GM19043 (cell line): Measurements from ENCODE around the gene DEFB116.
"Not testable (repeated sequence)": the region's sequence is repeated elsewhere in the genome, so short reads cannot be mapped to it uniquely, and the experiment has no call there.

Source experiments
- ATAC-seq: cut with Tn5 transposase; IDR thresholded peaks from one replicate; pipeline ENCODE4 v1.9.1; 2021; ENCODE audit warnings: low read depth; ENCODE audit not compliant: unreplicated experiment

DEFB116 gene, protein sequence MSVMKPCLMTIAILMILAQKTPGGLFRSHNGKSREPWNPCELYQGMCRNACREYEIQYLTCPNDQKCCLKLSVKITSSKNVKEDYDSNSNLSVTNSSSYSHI

DNA sequence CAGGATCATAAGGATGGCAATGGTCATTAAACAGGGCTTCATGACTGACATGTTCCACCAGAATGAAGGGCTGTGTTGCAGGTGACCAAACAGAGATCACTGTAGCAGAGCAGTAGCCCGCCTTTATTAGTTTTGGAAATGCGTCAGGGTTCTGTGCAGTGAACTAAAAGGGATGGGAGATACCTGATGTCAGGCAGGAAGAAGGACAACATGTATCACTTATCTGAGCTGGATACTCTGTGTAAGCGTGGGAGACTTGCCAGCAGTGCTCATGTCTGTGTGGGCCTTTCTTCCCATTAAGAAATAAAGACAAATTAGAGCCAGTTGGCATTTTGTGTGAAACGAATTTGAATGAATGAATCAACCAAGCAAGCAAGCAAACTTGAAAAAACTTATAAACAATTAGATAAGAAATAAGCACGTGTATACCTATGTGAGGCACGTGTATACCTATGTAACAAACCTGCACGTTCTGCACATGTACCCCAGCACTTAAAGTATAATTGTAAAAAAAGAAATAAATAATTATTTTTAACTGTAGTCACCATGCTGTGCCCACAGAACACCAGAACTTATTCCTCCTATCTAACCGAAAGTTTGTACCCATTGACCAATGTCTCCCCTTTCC, at the start of gene DEFB116:
Gene DEFB116 (minus strand): TSS at position 51 of the 628 bp plus-strand sequence. CDS start 0 bp downstream, at position 51.
- no peak for ATAC-seq

DNA sequence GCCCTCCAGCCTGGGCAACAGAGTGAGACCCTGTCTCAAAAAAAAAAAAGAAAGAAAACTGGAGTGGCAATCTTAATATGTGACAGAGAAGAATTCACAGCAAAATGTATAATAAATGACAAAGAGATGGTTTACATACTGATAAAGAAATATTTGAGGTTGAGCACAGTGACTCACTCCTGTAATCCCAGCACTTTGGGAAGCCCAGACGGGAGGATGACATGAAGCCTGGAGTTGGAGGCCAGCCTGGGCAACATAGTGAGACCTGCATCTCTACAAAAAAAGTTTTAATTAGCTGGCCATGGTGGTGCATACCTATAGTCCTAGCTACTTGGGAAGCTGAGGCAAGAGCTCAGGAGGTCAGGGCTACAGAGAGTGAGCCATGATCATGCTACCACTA, 47.6 kb upstream of the DEFB116 start:
- ATAC-seq: no peak

DNA sequence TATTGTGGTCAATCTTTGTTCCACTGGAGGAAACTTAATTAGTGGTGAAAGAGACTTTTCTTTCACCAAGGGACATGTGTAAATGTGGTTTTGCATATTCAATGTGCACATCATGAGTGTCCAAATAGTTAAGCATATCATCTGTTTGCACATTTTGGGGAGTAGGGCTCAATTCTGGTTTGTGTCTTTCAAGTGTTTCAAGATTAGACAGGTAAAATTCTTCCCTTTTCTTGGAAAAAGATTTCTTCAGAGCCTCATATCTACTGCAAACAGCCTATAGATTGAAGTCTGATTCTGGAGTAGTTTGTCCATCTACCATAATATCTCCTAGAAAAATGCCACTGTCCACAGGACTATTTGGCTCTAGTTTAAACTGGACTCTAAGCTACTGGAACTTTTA, 33.1 kb upstream of the DEFB116 start:
- no peak for ATAC-seq

DNA sequence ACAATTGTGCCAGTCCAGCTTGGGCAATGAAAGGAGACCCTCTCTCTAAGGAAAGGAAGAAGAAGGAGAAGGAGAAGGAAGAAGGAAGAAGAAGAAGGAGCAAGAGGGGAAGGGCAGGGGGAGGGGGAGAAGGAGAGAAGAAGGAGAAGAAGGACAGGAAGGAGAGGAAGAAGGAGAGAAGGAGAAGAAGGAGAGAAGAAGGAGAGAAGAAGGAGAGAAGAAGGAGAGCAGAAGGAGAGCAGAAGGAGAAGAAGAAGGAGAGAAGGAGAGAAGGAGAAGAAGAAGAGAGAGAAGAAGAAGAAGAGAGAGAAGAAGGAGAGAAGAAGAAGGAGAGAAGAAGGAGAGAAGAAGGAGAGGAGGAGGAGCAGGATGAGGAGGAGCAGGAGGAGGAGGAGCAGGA, 22.5 kb upstream of the DEFB116 start:
- ATAC-seq: no peak

DNA sequence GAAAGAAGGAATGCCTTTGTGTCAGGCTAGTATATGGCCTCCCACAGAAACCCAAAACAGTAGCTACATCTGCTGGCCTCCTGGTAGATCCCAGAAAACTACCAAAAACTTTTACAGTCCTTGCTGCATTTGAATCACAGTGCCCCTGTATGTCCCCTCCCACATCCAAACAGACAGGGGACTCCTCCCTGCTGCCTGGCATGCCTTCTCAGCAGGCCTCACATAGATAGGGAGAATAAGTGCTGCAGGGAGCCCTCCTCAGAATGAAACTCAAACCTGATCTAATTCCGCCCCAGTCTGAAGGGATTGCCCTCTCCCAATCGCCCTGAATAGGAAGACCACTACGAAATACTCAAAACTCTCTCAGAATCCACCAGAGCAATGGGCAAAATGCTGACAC, 14.1 kb upstream of the DEFB116 start:
- ATAC-seq: no peak

DNA sequence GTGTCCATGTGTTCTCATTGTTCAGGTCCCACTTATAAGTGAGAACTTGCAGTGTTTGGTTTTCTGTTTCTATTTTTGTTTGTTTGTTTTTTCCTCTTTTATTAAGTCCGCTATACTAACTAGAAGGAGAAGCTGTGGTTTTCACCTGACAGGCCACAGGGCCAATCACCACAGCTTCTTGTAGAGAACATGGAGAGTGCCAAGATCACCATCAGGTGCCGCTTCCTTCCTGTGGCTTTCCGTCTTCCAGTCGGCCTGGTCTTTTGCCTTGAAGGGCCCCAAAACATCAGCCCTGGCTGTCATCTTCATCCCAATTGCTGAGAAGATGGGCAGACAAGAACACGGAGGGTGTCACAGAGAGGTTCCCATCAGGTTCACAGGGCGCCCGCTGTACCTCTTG, 23.4 kb downstream of the DEFB116 start:
- not testable (repeated sequence) for ATAC-seq

DNA sequence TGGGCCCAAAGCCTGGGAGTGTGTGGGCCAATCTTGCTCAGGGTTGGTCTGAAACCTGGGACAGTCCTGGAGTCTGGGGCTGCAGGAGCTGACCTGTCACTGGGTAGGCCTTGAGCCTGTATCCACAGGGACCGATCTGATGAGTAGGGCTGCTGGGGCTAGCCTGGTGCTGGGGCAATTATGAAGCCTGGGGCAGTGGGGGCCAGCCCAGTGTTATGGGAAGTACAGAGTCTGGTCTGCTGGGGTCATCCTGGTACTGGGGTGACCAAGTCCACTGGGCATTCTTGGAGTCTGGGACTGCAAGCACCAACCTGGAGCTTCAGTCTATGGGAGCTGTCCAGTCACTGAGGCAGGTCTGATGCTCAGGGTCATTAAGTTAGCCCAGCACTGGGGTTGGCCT, 30.2 kb downstream of the DEFB116 start:
- no peak for ATAC-seq

DNA sequence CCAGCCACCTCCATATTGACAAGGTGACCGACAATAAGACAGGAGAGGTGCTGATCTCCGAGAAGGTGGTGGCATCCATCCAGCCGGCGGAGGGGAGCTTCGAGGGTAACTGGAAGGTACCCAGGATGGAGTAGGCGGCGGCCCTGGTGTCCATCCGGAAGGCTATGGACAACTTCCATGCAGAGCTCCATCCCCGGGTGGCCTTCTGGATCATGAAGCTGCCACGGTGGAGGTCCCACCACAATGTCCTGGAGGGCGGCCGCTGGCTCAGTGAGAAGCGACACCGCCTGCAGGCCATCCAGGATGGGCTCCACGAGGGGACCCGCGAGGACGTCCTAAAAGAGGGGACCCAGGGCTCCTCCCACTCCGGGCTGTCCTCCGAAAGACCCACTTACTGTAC, 33.9 kb downstream of the DEFB116 start:
- no peak for ATAC-seq

DNA sequence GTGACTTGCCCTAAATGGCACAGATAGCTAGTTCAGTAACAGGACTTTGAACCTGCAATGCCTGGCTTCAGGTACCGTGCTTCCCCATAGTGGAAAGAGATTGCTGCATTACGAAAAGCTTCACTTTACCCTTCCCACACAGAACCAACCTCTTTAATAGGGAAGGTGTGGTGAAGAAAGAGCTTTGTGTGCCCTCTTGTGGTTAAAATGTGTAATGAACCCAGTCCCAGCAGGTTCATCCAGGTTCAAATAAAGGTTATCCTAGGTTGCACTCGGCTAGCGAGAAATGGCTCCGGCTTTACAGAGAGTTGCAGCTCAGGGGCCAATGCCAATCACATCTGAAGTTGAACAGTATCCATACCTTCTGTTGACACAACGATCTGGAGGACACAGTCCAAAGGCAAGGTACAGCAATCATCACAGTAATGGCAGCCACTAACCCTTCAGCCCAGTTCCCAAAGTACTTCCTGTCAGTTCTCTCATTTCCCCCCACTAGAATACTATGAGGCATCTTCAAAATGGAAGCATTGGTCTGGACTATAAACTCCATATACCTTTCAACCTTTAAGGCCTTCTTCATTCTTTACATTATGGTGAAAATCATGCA, 48.0 kb downstream of the DEFB116 start:
- ATAC-seq: no peak

DNA sequence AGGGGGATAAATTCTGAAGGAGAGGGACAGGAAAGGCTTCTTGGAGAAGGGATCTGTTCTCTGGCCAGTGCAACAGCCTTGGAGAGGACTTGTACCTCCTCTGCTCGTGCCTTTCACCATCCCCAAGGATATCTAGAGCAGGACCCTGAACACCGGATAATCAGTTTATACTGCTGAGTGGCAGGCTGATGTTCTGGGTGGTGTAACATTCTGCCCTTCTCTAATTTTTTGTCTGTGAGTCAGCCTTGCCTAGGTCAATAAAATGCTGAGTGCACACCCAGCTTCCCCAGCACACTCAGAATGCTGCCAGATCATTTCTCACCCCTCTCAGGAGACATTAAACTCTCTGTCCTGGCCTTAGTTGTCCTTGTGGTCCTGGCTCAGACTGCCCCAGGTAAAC, 51.0 kb downstream of the DEFB116 start, which contains the start of gene DEFB115:
Gene DEFB115 (plus strand): TSS at position 301 of the 400 bp plus-strand sequence. CDS start 0 bp downstream, at position 301.
- ATAC-seq: no peak

DNA sequence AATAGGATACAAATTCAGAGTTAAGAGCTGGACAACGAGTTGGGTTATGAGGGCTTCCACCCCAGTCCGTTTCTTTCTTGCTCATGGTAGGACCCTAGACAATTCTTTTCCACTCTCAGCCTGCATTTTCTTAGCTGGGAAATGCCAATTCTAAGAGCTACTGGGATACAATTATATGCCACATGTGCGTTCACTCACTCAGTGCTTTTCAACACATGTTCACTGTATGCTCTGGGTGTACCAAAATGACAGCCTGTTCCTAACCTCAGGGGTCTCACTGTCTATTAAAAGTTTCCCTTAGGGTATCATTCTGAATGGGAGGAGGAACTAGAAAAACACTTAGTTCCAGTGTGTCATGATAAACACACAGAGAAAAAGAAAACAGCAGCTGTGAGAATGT, 51.4 kb downstream of the DEFB116 start:
- no peak for ATAC-seq
